NCI-H2196 (cell line): ENCODE measurements around the gene CALU.

ENCODE experiments used
- DNase-seq: peaks from one replicate; lab custom pipeline; 2025; ENCODE audit not compliant: unreplicated experiment; lab: John Stamatoyannopoulos, UW

Gene CALU

DNA sequence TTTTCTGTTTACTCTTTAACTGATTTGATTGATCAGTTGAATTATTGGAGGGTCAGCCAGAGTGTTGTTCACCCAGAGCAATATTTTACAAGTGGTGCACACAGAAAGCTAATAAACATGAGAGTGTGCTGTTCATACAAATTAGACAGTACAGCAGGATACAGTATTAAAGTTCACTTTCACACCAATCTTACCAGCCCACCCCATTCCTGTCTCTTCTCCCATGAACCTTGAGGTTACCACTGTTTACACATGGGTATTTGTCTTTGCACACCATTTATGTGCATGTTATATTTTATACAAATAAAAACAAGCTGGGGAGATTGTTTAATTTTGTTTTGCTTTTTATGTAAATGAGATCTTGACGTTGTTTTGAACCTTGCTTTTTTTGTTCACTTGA, 6.5 kb downstream of the CALU start:
- no peak for DNase-seq

- DNase-seq, result no peak
Measured at GRCh38 chr7:128747327-128748079, 8.3 kb downstream of the CALU start.

DNA sequence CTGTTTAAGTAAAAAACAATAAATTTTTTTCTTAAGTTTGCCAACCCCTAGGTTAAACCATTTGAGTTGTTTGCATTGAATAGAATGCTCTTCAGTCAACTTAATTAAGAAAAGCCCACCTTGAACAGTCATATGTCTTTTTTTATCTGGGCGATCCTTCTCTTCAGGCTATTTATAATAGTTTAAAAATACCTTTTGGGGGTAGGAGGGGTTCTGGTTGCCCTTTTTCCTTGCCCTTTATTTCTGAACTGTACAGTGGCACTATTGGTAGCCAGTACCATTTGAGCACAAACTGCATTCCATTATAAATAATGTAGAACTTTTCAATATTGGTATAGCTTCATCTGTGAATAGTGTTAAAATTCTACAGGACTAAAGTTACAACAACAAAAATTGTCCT, 13.1 kb downstream of the CALU start:
- DNase-seq, result no peak

DNA sequence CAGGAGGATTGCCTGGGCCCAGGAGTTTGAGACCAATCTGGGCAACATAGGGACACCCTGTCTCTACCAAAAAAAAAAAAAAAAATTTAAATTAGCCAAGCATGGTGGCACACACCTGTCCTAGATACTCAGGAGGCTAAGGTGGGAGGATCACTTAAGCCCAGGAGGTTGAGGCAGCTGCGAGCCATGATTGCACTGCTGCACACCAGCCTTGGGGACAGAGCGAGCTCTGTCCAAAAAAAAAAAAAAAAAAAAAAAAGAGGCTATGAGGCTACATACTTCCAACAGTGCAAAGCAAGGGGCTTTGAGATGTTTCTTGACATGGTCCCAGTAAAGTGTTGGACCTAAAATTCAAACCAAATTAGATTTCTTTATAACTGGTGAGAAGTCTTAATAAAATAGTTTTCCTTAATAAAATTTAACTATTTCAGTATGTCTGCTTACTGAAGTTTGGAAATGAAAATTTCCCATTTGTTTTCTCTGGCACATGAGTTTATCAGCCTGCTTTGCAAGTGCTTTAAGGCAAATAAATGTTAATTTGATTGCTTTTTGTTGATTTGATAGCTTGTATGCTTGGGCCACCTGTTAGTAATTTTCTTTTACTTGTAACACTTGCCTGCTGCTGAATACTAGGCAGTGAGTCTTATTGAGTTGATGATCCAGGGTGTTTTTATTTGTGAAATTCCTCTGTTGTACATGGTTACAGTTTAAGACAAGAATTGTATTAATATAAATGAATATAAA, 16.1 kb downstream of the CALU start:
- DNase-seq, result no peak

- no peak for DNase-seq
Measured at GRCh38 chr7:128755819-128756476, 16.8 kb downstream of the CALU start.

- DNase-seq, result no peak
Measured at GRCh38 chr7:128757203-128757602, 18.0 kb downstream of the CALU start.

- DNase-seq, result no peak
Measured at GRCh38 chr7:128758553-128758952, 19.4 kb downstream of the CALU start.

- DNase-seq, result no peak
Measured at GRCh38 chr7:128759242-128759641, 20.1 kb downstream of the CALU start.

- no peak for DNase-seq
Measured at GRCh38 chr7:128763541-128763940, 24.4 kb downstream of the CALU start.

- DNase-seq, result no peak
Measured at GRCh38 chr7:128767475-128768110, 28.4 kb downstream of the CALU start.

DNA sequence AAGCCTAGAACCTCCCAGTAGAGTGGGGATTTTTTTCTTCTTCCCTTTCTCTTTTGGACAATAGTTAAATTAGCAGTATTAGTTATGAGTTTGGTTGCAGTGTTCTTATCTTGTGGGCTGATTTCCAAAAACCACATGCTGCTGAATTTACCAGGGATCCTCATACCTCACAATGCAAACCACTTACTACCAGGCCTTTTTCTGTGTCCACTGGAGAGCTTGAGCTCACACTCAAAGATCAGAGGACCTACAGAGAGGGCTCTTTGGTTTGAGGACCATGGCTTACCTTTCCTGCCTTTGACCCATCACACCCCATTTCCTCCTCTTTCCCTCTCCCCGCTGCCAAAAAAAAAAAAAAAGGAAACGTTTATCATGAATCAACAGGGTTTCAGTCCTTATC, 31.1 kb downstream of the CALU start:
- DNase-seq, result no peak

- no peak for DNase-seq
Measured at GRCh38 chr7:128773604-128774003, 34.4 kb downstream of the CALU start.

- no peak for DNase-seq
Measured at GRCh38 chr7:128774029-128774689, 35.0 kb downstream of the CALU start.

DNA sequence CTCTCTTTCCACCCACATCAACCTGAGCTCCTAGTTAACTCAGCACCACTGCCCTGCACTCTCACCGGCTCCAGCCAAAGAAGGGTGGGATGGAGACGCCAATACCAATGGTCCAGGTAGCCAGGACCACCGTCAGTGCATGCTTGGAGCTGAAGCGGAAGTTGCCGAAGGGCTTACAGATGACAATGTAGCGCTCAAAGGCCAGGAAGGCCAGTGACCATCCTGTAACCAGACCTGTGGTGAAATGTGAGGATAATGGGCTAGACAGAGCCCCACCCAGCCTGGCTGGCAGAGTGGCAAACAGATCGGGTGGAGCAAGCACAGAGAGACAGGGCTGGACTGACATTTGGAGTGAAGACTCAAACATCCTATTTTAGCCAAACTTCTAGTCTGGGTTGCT, 35.8 kb downstream of the CALU start:
- no peak for DNase-seq

- no peak for DNase-seq
Measured at GRCh38 chr7:128775744-128776474, 36.8 kb downstream of the CALU start, which contains the start of gene OPN1SW. TSS of gene OPN1SW (minus strand) at chr7:128775794. CDS start at chr7:128775781, 13 bp downstream.

DNA sequence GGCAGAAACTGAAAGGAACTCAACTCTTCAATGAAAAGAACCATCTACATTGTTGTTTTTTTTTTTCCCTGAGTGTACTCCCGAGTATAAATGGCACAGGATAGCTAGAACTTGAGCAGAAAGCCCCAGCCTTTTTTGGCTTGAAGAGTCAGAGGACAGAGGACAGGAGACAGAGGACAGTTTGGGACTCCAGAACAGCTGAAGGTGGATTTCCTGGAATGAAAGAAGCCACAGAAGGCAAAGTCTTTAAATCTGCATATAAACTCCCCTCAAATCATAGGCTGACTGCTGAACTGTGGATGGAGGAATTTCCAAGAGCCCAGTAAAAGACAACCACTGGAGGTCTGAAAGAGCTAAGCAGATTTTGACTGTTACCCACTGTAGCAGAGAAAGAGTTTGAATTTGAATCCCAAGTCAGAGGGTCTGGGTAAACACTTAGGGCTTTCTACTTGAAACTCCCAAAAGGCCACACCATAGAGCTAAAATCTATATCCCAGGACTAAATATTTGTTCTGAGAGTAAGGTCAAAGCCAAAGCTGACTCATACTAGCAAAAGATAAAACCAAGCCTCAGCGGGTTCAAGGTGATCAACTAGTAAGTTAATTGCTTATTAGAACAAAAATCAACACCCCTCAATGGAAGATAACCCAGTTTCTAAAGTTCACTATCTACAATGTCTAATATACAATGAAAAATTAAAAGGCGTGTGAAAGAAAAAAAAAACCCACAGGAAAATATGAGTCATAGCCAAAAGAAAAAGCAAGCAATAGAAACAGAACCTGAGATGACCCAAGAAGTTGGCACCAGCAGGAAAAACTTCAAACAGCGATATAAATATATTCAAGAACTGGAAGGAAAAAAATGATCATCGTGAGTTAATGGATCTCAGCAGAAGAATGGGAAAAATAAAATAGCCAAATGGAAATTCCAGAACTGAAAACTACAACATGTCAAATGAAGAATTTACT, 38.3 kb downstream of the CALU start:
- no peak for DNase-seq

DNA sequence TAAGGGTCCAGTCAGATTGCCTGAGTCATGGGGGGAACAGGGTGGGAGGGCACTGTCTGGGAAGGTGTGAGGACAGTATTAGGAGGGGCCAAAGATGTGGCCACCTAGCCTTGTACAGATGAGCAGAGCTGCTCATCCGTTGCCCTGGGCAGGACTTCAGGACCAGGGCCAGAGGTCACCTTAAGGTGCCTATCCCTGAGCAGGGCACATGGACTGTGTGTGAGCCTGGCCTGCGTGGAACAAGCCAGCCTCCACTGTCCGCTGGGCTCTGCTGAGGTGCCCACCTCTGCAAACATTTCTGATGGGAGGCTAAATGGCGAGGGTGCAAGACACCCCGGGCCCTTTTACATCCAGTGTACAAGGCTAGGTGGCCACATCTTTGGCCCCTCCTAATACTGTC, 39.8 kb downstream of the CALU start:
- DNase-seq, result no peak

DNA sequence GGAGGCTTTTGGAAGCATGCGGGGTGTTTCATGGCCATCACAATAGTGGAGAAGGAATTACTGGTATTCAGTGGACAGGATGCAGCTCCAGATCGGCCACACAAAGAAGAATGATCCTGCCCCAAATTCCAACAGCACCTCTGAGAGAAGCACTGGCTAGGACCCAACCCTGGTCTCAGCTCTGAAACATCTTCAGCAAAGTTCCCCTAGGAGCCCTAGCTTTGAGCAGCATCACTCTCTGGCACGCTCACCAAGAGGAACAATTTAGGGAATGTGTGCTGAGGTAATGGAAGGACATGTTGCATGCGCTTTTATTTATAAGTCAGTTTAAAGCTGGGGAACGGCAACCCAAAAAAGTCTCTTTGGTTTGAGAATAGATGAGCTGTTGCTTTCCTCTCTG, 42.0 kb downstream of the CALU start:
- DNase-seq, result no peak

DNA sequence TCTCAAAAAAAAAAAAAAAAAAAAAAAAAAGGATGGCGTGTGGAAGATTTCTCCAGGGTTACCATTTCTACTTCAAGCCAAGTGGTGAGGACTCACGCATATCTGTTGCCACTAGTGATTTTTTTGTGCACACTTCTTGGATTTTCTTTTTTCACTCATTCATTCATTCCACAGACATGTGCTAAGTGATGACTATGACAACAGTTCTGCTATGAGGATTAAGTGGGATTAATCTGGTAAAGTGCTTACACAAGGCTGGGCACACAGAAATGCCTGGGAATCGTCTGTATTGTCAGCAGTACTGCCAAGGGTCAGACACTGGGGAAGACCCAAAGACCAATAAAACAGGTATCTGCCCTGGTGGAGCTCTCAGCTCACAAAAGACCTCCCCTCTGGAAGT, 42.7 kb downstream of the CALU start:
- no peak for DNase-seq
